ENCODE results near the gene AP2M1.

Gene AP2M1

DNA sequence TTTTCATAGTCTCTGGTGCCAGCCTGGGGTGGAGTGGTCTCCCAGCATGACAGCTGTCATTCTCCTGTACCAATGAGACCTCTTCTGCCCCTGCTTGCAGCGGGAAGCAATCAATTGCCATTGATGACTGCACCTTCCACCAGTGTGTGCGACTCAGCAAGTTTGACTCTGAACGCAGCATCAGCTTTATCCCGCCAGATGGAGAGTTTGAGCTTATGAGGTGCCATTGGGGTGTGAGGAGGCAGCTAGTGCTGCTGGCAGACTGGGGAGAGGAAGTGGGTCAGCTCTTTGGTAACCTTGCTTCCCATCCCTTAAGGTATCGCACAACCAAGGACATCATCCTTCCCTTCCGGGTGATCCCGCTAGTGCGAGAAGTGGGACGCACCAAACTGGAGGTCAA is 6.9 kb downstream of the AP2M1 start:
- no peak for DNase-seq

- DNase-seq = no peak
These were observed 9.0 kb downstream of the AP2M1 start for GRCh38 chr3:184183679-184184078.

DNA sequence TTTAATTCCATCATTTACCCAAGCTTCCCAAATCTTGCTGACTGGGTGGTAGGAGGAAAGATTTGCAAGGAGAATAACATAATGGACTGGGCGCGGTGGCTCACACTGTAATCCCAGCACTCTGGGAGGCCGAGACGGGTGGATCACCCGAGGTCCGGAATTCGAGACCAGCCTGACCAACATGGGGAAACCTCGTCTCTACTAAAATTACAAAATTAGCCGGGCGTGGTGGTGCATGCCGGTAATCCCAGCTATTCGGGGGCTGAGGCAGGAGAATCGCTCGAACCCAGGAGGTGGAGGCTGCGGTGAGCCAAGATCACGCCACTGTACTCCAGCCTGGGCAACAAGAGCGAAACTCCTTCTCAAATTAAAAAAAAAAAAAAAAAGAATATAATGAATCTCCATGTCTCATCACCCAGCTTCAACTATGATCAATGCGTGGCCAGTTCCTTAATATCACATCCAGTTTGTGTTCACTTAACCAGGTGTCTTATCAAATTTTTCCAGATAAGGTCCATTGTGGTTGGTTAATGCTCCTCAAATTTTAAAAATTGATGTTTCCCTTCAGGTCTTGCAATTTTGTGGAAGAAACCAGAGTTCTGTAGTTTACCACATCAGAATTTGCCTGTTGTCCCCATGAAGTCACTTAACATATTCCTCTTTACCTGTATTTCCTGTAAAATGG is 10.0 kb downstream of the AP2M1 start:
- DNase-seq = no peak

- peak; percentile 98 to 100 for DNase-seq
These were observed 11.0 kb downstream of the AP2M1 start for GRCh38 chr3:184185461-184186183.

DNA sequence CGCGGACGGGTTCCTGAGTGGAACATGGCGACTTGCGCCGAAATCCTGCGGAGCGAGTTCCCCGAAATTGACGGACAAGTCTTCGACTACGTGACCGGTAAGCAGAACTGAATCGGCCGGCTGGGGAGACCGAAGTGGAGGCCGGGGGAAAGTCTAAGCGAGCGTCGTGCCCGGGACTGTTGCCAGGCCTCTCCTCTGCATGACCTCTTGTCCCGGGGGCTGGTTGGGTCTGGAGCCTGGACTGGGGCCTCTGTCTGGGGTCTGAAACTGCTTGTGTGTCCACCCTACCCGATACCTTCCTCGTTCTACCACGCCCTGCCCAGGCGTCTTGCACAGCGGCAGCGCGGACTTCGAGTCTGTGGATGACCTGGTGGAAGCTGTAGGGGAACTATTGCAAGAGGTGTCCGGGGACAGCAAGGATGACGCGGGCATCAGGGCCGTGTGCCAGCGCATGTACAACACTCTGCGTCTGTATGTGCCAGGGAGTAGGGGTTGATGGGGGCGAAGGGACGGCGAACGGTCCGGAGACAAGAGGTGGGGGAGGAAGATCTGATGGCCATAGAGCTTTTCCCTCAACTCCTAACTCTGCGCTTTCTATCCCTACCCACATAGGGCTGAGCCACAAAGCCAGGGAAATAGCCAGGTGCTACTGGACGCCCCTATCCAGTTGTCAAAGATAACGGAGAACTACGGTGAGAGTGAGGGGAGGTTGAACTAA is 11.7 kb downstream of the AP2M1 start, which contains the start of gene ABCF3:
TSS of gene ABCF3 (plus strand) at position 16 of the 718 bp plus-strand sequence. CDS start at position 25, 9 bp downstream.
- no peak for DNase-seq

- DNase-seq = no peak
These were observed 12.2 kb downstream of the AP2M1 start for GRCh38 chr3:184186902-184187207.

GRCh38 chr3:184188080-184188479 is 13.4 kb downstream of the AP2M1 start:
- DNase-seq = no peak

DNA sequence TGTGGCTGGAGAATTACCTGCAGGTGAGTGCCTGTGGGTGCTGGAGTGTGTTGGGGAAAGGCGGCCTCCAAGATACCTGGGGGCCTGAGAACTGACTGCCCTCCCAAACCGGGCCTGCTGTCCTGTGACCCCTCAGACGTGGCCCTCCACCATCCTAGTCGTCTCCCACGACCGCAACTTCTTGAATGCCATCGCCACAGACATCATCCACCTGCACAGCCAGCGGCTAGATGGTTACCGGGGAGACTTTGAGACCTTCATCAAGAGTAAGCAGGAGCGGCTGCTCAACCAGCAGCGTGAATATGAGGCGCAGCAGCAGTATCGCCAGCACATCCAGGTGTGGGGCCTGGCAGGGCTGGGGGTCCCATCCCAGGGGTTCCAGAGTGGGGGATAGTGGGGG is 14.8 kb downstream of the AP2M1 start:
- DNase-seq = no peak

DNA sequence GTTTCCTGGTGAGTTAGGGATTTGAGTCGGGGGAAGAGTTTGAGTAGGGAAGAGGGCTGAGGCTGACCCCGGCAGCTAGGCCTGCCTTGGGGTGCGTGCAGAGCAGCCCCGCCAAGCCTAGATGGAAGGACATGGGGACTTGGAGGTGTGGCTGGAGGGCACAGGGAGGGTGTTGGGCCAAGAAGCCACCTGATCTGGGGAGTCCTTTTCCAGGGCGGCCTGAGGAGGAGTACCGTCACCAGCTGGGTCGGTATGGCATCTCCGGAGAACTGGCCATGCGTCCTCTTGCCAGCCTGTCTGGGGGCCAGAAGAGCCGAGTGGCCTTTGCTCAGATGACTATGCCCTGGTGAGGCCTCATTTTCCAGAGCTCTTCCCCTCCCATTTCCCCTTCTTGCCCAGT is 18.2 kb downstream of the AP2M1 start:
- no peak for DNase-seq

GRCh38 chr3:184193991-184194539 is 19.4 kb downstream of the AP2M1 start:
- no peak for DNase-seq

DNA sequence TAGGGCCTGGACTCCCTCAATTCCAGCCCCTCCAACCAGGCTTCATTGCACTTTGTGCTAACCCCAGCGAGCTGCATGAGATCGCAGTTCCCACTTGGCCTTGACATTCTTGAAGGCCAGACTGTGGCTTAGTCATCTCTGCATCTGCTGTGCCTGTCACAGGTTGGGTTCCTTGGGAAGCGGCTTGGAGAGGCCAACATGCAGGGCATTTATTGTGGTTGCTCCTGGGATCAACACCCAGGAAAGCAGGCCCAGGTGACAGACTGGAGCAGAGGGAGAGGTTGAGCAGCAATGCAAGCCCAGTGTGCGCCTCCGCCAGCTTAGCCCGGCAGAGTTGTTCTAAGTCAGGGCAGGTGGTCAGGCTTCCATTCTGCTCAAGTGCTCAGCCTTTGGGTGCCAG is 21.9 kb downstream of the AP2M1 start:
- no peak for DNase-seq

DNA sequence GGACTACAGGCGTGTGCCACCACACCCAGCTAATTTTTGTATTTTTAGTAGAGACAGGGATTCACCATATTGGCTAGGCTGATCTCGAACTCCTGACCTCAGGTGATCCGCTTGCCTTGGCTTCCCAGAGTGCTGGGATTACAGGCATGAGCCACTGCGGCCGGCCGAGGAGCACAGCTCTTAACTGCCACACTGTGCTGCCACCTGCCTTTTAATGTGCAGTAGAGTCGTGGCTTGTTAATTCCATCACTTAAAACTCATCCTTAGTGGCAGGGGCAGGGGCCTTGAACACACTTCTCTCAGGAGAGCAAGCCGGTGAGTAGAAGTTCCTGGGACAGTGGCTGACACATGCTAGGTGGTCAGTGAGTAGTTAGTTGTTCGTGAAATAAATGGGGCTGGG is 23.9 kb downstream of the AP2M1 start:
- DNase-seq = no peak

DNA sequence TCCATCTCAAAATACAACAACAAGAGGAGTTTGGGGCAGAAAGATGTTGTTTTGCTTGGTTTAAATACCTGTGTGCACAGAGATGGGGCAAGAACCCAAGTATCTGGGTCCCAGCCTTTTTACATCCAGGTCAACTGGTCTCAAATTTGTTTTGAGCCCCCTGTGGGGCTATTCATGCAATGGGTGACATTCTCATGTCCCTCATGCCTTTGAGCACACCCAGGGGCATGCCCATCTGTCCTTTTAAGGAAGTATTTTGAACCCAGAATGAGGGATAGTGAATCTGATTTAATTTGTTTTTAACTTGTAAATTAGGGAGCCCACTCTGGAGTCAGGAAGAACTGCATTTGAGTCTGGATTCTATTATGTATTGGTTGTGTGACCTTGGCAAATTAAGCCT is 26.2 kb downstream of the AP2M1 start:
- DNase-seq = no peak

- DNase-seq = no peak
These were observed 28.9 kb downstream of the AP2M1 start for GRCh38 chr3:184203526-184203925.

GRCh38 chr3:184209146-184209923 is 34.7 kb downstream of the AP2M1 start:
- DNase-seq = no peak

DNA sequence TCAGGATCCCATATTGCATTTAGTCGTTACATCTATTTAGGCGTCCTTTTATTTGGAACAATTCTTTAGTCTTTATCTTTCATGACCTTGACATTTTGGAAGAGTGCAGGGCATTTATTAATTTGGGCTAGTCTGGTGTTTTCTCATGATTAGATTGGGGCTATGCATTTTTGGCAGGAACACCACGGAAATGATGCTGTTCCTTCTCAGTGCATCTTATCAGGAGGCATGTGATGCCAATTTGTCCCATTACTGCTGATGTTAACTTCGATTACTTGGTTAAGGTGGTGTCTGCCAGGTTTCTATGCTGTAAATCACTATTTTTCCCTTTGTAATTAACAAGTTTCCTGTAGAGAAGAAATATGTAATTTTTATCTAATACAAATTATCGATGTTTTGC is 36.6 kb downstream of the AP2M1 start:
- DNase-seq = no peak

DNA sequence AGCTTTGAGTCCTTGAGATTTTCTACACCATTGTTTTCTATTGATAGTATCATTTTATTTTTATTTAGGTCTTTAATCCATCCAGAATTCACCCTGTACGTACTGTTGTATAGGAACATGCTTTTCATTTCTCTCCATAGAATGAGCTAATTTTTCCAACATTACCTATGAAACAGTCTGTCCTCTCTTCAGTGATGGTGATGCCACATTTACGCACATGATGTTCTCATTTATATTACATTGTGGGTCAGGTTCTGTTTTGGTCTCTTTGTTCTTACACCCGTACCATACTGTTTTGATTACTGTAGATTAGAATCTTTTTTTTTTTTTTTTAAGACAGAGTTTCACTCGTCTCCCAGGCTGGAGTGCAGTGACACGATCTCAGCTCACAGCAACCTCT is 37.1 kb downstream of the AP2M1 start:
- DNase-seq = no peak

DNA sequence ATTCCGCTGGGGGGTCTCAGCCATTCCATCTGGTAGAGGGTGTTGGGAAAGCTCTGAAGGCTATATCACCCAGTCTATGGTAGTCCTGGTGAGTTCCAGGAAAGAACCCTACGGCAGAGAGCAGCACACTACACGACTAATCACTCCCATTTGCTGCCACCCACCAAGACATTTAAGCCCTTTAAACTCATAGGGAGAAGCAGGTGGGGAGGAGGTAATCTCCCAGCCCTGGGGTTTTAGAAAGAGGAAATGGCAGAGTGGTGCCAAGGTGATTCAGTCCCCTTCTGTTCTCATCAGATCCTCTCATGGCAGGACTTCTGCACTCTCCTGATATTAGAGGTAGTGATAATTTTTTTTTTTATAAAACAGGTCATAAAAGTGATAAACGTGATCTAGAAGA is 44.2 kb downstream of the AP2M1 start:
- no peak for DNase-seq

DNA sequence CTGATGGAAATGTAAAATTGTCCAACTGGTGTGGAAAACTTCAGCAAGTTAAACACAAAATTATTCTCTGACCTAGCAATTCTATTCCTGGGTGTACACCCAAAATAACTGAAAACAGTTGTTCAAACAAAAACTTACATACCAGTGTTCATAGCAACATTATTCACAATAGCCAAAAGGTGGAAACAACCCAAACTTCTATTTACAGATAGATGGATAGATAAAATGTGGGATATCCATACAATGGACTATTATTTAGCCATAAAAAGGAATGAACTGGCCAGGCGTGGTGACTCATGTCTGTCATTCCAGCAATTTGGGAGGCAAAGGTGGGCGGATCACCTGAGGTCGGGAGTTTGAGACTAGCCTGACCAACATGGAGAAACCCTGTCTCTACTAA is 47.9 kb downstream of the AP2M1 start:
- DNase-seq = no peak

- no peak for DNase-seq
These were observed 49.3 kb downstream of the AP2M1 start for GRCh38 chr3:184223946-184224345.

DNA sequence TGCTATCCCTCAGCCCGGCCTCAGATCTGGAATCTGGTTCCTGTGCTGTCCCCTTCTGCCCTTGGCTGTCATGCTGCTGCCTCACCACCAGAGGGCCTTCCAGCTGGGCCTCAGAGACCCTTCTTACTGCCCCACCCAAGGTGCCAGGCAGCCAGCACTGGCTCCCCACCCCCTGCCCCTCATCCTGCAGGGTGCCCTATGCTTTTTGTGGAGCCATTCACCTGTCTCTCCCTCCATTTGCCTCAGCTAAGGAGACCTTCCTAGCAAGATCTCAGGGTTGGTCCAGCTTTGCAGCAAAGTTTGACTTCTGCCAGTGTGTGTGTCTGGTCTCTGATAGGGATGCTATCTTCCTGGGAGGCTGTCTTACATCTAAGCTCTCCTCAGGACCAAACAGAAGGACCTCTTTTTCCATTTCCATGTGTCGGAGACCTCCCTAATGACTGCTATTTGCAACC is 52.9 kb downstream of the AP2M1 start:
- DNase-seq = peak in 1 of 2 experiments; percentile 41

- no peak for DNase-seq
These were observed 53.9 kb downstream of the AP2M1 start for GRCh38 chr3:184228376-184229137.

Data from NCI-H446 (cell line).